Measurements from ENCODE around the gene PKNOX2. TPM values are rescaled to one million over a fixed set of nuclear protein-coding genes. Genes with fewer than 3 reads are reported as not detected.

The PKNOX2 gene
- total RNA-seq, 1 donor from 2014 or later = not detected

DNA sequence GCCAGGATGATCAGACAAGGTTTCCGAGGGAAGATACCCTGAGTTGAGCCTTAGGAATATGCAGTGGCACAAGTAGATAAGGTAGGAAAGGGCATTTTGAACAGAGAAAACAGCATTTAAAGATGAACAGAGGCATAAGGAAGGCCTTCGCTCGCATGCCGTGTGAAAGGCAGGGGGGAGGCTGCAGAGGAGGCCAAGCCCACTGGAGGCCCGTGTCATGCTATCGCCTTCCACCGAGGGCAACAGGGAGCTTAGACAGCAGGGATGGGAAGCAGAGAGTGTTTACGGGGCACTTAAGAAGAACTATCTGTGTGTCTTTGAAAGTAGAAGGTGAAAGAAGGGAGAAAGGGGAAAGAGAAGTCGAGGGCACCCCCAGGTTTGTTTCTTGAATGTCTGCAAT is 148.3 kb downstream of the PKNOX2 start:
- no peak for DNase-seq (ENCODE audit: low read depth)

DNA sequence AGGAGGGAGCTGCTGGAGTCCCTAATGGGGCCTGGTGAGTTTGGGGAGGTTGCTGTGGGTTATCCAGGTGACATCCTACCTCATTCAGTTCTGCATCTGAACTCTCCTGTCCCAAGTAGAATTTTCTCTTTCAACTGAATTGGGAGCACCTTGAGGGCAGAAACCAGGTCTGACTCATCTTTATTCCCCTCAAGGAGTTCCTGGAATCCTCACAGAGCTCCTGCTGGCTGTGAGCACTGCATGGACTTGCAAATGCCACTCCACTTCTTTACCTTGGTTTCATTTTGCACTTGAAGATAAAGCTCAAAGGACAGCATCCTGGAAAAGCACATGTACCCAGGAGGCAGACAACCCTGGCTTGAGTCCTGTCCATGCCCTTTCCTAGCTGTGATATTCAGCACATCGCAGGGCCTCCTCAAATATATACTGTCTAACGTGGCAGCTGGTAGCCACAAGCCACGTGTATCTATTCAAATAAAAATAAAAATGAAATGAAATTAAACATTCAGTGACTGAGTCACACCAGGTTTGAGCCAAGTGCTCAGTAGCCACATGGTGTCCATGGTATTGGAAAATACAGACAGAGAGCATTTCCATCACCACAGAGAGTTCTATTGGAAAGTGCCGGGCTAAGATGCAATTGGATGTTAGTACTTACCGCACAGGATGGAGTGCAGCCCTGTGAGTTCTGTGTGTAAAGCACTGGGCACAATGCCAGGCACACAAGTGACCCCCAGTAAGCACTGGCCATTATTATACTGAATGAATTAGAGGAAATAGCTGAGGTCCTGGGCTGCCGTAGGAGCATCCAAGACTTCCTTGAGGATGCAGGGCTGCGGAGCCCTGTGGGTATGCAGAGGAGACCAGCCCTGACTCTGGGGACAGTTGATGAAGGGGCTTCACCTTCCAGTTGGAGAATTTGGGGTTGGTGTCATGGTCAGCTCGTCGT is 149.0 kb downstream of the PKNOX2 start:
- no peak for DNase-seq (ENCODE audit: low read depth)

DNA sequence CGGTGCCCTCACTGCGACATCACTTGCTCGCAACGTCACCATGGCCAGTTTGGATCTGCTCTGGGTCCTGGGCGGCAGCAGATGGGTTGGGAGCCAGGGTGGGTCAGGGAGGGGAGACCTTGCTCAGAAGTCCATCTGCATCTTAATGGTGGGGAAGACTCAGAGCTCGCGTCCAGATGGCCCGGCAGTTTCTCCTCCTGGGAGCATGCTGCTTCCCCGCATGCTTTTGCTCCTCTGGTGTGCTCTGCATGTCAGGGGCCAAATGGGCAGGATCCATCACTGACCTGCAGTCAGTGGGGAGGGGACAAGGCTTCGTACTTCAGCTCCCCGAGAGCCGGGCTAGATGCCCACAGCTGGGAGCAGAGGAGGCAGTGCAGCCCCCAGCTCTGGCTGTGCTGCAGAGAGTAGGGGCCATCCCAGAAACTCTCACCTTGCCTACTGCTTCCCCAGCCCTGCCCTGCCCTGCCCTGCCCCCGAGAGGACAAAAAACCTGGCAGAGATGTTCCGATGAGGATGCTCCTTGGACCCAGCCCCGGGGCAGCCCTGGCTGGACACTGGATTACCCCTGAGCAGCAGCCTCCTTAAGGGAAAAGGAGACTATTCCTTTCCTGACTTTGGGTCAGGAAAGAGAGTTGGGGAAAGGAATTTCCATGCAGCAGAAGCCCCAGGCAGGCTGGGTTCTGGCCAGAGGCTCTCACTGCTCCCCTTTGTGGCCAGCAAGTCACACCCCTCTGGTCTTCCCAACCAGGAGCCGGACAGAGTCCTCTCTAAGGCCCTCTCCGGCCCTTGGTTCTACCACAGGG is 149.9 kb downstream of the PKNOX2 start:
- DNase-seq (ENCODE audit: low read depth) = no peak

DNA sequence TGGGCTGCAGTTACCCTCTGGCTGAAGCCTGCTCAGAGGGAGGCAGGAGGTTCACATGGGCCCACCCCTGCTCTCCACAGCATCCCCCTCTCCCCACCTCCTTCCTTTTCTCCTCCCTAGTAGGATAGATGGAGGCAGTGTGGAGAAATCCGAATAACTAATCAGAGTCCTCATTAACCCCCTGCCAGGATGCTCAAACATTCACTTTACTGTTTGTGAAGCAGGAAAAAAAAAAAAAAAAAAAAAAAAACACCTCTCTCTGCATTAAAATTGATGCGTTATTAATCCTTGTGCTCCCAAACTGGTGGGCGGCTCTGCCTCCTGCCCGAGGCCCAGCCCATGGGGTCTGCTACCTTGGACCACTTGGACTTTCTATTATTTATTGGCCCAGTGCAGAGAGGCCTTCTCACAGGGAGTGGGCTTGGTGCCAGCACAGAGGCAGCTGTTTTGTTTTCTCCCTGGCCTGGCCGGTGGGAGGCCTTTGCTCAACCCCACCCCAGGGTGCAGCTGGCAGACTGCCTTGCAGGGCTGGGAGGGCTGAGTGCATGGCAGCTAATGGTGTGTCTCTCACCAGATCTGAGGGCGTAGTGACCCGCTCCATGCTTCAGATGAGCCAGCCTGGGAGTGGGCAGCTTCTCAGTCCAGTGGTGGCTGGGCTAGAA is 150.7 kb downstream of the PKNOX2 start:
- peak; percentile 19 for DNase-seq (ENCODE audit: low read depth)

DNA sequence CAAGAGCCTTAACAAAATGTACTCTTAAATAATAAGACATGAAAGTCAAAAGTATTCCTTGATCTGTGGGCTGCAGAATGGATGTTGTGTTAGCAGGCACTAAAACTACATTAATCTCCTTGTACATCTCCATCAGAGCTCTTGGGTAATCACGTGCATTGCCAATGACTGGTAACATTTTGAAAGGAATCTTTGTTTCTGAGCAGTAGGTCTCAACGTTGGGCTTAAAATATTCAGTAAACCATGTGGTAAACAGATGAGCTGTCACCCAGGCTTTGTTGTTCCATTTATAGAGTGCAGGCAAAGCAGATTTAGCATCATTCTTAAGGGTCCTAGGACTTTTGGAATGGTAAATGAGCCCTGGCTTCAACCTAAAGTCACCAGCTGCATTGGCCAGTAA is 152.9 kb downstream of the PKNOX2 start:
- no peak for DNase-seq (ENCODE audit: low read depth)

DNA sequence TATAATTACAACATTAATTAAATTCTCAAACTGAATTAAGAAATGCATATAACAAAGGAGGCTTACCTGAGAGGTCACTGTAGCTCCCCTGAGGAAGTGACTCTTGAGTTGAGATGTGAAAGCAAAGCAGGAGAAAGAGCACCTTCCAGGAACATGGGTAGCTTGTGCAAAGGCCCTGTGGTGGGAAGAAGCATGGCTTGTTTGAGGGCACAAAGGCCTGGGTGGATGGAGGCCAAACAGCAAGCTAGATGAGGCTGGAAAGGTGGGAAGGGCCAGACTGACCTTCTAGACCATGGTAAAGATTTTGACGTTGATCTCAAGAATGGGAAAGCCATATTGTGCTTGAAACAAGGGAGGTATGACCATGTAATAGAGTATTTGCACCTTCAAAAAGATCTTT is 155.1 kb downstream of the PKNOX2 start:
- DNase-seq (ENCODE audit: low read depth) = no peak

DNA sequence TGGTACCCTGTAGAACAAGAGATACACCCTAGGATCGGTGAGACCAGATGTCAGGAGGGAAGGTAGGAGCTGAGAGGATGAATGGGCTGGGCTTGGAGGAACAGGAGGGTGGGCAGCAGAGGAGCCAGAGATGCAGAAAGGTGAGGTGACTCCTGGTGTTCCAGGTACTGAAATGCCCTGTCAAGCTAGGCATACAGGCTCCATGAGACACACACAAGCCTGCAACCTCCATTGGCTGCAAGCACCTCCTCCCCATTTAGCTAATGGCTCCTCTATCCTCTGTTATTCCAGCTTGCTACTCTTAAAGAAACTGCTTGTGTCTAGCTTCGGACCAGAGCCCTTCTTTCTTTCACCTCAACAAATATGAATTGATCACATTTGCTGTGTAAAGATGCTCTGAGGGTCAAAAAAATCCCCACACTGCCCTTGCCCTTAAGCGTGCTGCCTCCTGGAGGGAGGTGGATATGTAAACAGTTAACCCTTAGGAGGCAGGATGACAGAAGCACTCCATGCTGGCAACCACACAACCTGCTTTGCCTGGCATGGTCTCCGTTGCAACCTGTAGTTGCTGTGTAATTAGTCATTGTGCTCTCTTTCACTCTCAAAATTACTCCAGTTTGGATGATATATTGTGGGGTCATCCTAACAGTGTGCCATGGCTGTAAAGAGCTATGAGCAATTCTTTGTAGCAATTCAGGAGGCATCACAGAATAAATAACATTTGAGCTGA is 156.0 kb downstream of the PKNOX2 start:
- DNase-seq (ENCODE audit: low read depth) = no peak

DNA sequence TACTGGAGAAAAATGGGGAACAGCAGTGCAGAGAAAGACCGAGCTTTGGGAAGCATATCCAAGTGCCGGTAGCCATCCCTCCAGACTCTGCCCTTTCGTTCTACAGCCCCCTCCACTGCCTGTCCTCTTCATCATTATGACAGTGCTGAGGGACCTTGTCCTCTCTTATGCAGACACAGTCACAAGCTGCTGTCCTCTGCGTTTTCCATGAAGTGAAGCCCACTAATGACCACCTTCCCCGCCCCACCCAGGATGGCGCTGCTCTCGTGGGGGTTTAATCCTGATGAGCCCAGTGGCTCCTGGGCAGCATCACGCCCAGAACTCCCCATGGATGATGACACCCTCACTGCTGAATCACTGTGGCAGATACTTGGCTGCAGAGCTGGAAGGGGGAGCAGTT is 157.7 kb downstream of the PKNOX2 start:
- DNase-seq (ENCODE audit: low read depth) = no peak

DNA sequence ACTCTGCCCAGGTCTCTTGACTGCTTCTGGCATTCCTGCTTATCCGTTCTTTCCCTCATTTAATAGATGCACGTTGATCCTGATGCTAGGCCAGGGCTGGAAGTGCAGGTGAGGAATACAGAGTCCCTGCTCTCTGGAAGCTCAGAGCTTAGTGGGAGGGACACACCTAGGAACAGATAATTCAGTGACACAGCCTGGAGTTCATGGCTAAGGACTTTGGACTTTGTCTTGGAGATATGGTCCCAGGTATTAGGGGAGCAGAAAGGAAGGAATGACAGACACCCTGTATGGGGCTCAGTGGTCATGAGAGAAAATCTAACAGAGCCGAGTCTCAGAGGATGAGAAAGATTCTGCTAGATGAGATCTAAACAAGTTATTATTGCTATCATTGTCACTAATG is 160.6 kb downstream of the PKNOX2 start:
- DNase-seq (ENCODE audit: low read depth) = no peak

DNA sequence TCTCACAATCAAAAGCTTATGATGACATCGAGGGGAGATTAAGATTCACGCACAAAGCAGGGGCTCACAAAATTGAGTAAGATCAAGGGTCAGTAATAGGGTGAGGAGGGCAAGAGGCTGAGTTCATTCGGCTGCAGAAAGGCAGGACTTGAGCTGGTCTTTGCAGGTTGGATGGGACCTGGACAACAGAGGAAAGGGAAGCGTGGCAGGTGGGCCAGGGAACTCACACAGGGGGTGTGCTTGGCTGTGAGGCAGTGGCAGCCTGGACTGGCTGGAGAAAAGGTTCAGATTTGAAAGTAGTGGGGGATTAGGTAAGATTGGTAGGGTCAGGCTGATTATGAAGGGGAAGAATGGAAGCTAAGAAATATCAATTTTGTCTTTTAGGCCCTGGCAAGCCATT is 161.6 kb downstream of the PKNOX2 start:
- no peak for DNase-seq (ENCODE audit: low read depth)

DNA sequence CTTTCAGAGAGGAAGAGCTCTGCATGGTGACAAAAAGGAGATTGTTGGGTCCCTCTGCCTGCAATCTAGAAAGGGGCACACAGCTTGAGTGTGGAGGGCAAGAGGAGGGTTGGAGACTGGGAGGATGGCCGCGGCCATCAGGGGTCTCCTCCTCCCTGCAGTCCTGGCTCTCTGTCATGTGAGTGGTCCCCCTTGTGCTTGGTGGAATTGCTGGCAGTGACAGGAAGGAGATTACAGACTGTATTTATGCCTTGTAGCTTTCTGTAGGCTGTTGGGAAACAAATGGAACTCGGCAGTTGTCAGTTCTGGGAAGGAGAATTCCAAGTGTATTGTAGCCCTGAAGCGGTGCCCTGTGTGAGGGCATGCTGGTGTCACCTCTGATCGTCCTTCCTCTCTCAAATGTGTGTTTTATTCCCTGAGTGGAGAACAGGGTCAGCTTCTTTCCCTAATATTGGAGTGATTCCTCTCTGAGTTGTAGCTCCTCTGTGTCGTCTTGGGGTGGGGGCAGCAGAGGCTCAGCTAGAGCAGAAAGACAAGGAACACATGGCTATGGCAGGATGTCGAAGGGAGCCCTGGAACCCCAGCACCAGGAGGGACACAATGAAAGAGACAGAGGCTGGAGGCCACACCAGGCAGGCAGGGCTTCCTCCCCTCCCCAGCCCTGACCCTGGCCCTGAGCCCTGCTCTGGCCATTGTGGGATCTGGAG is 163.1 kb downstream of the PKNOX2 start:
- no peak for DNase-seq (ENCODE audit: low read depth)

DNA sequence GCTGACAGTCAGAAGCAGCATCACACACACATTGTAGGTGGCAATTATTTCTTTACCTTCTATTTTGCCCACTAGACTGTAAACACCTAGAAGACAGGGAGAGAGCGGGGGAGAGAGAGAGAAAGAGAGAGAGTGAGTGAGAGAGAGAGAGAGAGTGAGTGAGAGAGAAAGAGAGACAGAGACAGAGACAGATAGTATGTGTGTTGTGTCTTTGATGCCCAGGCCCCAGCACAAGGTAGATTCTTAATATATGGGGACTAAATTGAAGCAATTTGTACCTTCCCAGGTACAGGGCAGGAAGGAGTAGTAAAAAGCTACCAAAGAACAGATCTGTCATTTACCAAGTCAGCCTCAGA is 163.7 kb downstream of the PKNOX2 start:
- DNase-seq (ENCODE audit: low read depth) = no peak

DNA sequence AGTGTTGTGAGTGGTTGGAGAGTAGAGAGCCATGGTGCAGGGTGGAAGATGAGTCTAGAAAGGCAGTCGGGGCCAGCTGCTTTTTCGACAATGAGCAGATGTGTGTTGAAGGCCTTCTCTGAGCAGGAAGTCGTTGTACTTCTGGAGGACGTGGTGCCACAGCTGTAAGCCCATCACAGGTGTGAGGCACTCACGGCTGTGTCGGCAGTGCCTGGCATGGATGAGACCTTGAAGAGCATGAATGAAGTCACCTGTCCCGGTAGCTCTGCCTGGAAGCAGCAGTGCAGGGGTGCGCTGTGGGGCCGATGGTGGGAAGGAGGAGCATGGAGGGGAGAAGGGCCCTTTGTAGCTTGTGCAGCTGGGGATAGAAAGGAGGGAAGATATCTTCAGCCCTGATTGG is 165.2 kb downstream of the PKNOX2 start:
- DNase-seq (ENCODE audit: low read depth) = no peak

DNA sequence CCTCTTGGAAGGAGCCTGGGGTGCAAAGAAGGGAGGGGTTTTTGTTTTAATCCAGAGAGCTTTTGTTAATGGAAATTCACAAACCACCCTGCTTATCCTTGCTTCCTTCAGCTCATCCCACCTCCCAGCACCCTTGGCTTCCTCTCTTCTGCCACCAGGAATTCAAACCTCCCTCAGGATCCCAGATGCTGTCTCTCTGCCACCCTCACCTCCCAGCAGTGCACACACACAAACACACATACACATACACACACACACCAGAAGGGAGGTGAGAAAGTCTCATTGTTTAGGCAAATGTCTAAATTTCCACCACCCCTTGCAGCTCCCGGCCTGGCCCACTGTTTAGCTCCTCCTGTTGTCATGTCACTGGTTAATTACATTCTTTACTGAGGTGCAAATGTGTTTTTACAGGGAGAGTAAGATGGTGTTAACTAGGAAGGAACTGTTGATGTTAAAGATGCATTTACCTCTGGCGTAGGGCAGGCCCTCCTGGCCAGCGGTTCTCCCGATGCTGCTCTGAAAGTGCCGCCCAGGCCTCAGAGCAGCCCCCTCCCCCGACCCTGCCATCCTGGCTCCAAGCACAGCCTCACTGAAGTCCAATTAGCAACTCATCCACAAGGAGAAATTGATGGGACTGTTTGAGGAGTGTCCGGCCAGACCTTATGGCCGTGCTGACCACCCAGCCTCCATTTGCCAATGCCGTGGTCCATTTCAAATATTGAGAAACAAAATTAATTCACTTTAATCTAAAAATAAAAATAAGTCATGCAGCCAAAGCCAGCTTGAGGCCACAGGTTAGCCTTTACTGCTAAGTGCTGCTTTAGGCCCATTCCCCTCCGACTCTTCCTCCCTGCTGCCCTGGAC is 166.1 kb downstream of the PKNOX2 start:
- no peak for DNase-seq (ENCODE audit: low read depth)

DNA sequence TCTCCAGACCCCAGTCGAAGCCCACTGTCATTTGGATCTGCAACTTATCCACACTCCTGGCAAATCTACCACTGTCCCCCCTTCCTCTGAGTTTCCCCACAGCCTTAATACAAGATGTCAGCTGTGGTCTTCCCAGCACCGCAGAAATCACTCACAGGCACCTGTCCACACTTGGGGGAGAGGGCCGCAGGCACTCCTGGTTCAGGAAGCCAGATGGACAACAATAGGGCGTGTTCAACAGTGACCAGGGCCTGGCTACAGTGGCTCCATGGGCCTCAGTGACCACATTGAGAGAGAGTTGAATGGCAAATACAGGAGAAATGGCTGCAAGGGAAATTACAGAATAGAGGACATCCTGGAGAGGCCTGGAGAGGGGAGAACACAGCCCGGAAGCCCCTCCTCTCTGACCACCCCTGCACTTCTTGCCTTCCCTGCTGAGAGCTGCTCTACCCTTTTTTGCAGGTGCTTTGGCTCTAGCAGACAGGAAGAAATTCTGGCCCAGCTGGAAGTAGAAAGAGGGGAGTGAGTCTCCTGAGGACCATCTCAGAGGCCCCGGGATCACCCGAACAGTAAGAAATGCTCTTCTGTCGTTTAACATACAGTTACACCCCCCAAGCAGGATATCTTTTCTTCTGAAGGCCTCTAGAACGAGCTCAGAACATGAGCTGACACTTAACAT is 166.9 kb downstream of the PKNOX2 start:
- DNase-seq (ENCODE audit: low read depth) = no peak

DNA sequence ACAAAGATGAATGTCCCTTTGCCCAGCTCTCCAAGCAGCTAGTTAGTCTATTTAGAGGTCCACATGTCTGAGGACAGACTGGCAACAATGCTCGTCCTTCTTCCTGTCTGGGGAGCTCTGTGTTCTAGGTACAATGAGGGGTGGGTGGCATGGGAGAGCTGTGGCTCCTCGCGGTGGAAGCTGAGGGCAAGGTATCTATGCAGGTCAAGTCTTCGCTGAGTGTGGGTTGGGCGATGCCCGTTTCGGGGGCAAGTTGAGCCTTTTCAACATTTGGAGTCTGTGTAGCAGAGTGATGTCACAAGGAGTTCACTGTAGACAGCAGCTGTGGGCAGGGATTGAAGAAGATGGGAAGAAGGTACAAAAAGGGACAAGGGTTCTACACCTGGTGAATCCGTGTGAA is 168.3 kb downstream of the PKNOX2 start:
- DNase-seq (ENCODE audit: low read depth) = no peak

DNA sequence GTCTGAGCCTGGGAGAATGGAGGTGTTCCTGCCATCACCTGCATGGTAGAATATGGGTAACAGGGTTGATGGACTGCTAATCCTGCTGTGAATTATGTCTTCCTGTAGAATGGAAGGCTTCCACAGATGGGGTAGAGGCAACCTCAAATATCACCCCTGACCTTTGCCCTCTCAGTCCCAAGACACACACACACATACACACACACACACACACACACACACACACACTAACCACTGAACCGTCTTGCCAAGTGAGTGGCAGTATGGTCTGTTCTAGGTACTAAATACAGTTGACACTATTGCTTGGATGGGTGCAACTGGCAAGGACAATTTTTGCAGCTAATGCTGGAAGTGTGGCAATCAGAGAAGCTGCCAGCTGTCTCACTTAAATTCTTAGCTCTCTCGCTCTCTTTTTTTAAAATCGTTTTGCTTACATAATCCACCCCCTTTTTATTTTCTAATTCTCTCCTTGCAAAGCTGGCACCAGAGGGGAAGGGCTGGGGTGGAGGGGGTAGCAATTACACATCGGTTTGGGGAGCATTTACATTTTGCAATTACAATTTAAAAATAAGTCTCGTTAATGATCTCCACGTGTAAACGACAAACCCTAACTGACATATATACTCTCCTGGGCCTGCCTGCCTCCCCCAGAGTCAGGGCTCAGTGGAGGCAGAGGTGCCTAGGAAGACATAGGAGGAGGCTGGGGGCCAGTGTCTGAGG is 169.0 kb downstream of the PKNOX2 start:
- DNase-seq (ENCODE audit: low read depth) = no peak

DNA sequence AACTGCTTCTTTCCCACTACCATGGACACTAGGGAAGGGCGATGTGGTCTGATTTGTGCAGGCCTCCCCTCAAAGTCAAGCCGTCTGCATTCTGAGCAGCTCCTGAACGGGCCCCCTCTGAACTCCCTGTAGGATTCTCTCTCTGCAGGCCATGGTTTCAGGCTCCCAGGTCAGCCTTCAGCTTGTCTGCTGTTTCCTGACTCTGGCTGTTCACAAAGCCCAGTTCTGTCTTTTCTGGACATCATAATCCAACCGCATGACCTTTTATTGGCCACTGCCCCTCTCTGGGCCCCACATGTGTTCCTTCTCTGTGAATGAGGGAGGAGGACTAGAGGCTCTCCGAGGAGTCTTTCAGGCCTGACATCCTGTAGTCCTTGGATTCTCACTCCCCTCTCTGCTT is 170.6 kb downstream of the PKNOX2 start:
- DNase-seq (ENCODE audit: low read depth) = no peak
